K562 (cell line): ENCODE results near the gene HBG1. TPM values are rescaled to one million over a fixed set of nuclear protein-coding genes. Genes with fewer than 3 reads are reported as not detected.
A peak's percentile ranks its signal among the peaks of the same experiment; 100 is the strongest.

Experiments used
- ARID1B ChIP-seq: fragments of 450-650 bp; IDR thresholded peaks from 2 replicates; pipeline ENCODE4 v1.6.1; 2016; ENCODE audit warnings: antibody characterized with exemption, mild to moderate bottlenecking, inconsistent platforms
- BACH1 ChIP-seq: fragments of 200-800 bp; sonication (Bioruptor generic); IDR thresholded peaks from 2 replicates; pipeline ENCODE4 v1.6.1; 2016; ENCODE audit warnings: missing genetic modification characterization, missing compliant biosample characterization
- CREBBP ChIP-seq: IDR thresholded peaks from one replicate; pipeline ENCODE4 v1.6.1; 2012; ENCODE audit warnings: low read depth, mild to moderate bottlenecking, control low read depth, inconsistent platforms, low read length
- EGR1 ChIP-seq: fragments of 450-650 bp; conservative IDR thresholded peaks from 2 replicates; pipeline ENCODE4 v1.6.1; 2017; ENCODE audit warnings: mild to moderate bottlenecking
- EP400 ChIP-seq: fragments of 450-650 bp; IDR thresholded peaks from 2 replicates; pipeline ENCODE4 v1.6.1; 2017; ENCODE audit warnings: antibody characterized with exemption, mild to moderate bottlenecking, moderate library complexity
- ETV1 ChIP-seq: fragments of 450-650 bp; conservative IDR thresholded peaks from 2 replicates; pipeline ENCODE4 v1.6.1; 2016; ENCODE audit warnings: missing genetic modification characterization, control low read depth, low read depth, missing compliant biosample characterization
- GTF2B ChIP-seq: IDR thresholded peaks from 2 replicates; pipeline ENCODE4 v1.6.1; 2011; ENCODE audit not compliant: insufficient read length; ENCODE audit errors: extremely low read depth
- HES1 ChIP-seq: fragments of 450-650 bp; IDR thresholded peaks from 2 replicates; pipeline ENCODE4 v1.6.1; 2016; ENCODE audit warnings: low read depth, mild to moderate bottlenecking, moderate library complexity
- KAT7 ChIP-seq: sonication (generic); formaldehyde crosslinking; IDR thresholded peaks from 2 replicates; pipeline ENCODE4 v1.8.0; 2022; ENCODE audit warnings: missing genetic modification reagents, mild to moderate bottlenecking, borderline replicate concordance
- KLF13 ChIP-seq: fragments of 450-650 bp; IDR thresholded peaks from 2 replicates; pipeline ENCODE4 v1.6.1; 2016; ENCODE audit warnings: missing genetic modification characterization, low read depth, mild to moderate bottlenecking, missing compliant biosample characterization, moderate library complexity, borderline replicate concordance
- PHF21A ChIP-seq: fragments of 450-650 bp; IDR thresholded peaks from 2 replicates; pipeline ENCODE4 v1.6.1; 2017; ENCODE audit warnings: low read depth, borderline replicate concordance
- PURB ChIP-seq: sonication (generic); formaldehyde crosslinking; IDR thresholded peaks from 2 replicates; pipeline ENCODE4 v1.9.0; 2021; ENCODE audit warnings: low read depth, mild to moderate bottlenecking, missing genetic modification reagents
- SMAD1 ChIP-seq: fragments of 150-350 bp; IDR thresholded peaks from 2 replicates; pipeline ENCODE4 v1.6.1; 2014; ENCODE audit warnings: low read length, low read depth; ENCODE audit not compliant: partially characterized antibody
- ZBTB7A ChIP-seq: IDR thresholded peaks from 2 replicates; pipeline ENCODE4 v1.6.1; 2011; ENCODE audit warnings: low read depth, mild to moderate bottlenecking, low read length, moderate library complexity, borderline replicate concordance; ENCODE audit not compliant: control insufficient read depth
- ZNF436 ChIP-seq: fragments of 250-450, 450-650 bp; sonication (Bioruptor Pico); formaldehyde crosslinking; IDR thresholded peaks from 2 replicates; pipeline ENCODE4 v1.7.0; 2020; ENCODE audit warnings: mild to moderate bottlenecking
- ZNF77 ChIP-seq: fragments of 250-450 bp; sonication (Bioruptor Pico); IDR thresholded peaks from 2 replicates; pipeline ENCODE4 v1.5.0; 2020
- polyA plus RNA-seq, 8 experiments: library from polyadenylated mRNA; depleted of rRNA in 4 of 8; stranded (reverse) in 5 of 8; unstranded in 3 of 8; fragments of >200 nt; fragmentation: Nextera tagmentation in 2 of 8; fragmentation: Illumina TruSeq in 1 of 8; extraction: Ambion mirVana in 2 of 8; extraction: Trizol in 1 of 8; gene quantifications; 2 replicates each; pipeline versions ENCODE4 v1.2.1 to v1.2.3, GENCODE V29; 2011 to 2014; ENCODE audit warnings: inconsistent platforms in 1 of 8, missing spikeins in 1 of 8
- total RNA-seq, 7 experiments: library from RNA; depleted of rRNA in 6 of 7; stranded (reverse); fragments of >200 nt in 6 of 7; fragmentation: Illumina TruSeq in 2 of 7; extraction: Trizol in 2 of 7; gene quantifications; 2 replicates each; pipeline versions ENCODE4 v1.2.1 to v1.2.3, GENCODE V29; 2011 to 2021; ENCODE audit warnings: low replicate concordance in 1 of 7
- TF ChIP-seq, protein P1 (sequence below): sonication (generic); formaldehyde crosslinking; IDR thresholded peaks from 2 replicates; pipeline ENCODE4 v1.8.1; 2023; ENCODE audit warnings: mild to moderate bottlenecking, missing genetic modification reagents
- TF ChIP-seq, protein P2 (sequence below): fragments of 250-450 bp; sonication (Bioruptor Pico); IDR thresholded peaks from 2 replicates; pipeline ENCODE4 v1.8.0; 2021; ENCODE audit warnings: moderate library complexity, mild to moderate bottlenecking, inconsistent platforms
- TF ChIP-seq, protein P3 (sequence below), 2 experiments: IDR thresholded peaks; 2 replicates each; pipeline ENCODE4 v1.6.1; 2011; ENCODE audit warnings: borderline replicate concordance in 1 of 2, control low read depth in 1 of 2, low read depth in 1 of 2, low read length in 1 of 2, mild to moderate bottlenecking in 1 of 2, mixed read lengths in 1 of 2, moderate library complexity in 1 of 2; ENCODE audit not compliant: insufficient read depth in 1 of 2, insufficient read length in 1 of 2, poor library complexity in 1 of 2, severe bottlenecking in 1 of 2; ENCODE audit errors: extremely low read depth in 1 of 2
- TF ChIP-seq, protein P4 (sequence below): fragments of 450-650 bp; formaldehyde crosslinking; conservative IDR thresholded peaks from 2 replicates; pipeline ENCODE4 v1.4.0; 2022; ENCODE audit warnings: mild to moderate bottlenecking, missing genetic modification characterization
- TF ChIP-seq, protein P5 (sequence below), 2 experiments: fragments of 250-450 bp in 1 of 2; fragments of 450-650 bp in 1 of 2; sonication (Bioruptor Pico) in 1 of 2; IDR thresholded peaks; 2 replicates each; pipeline versions ENCODE4 v1.6.1 to v1.8.0; 2016 to 2021; ENCODE audit warnings: mild to moderate bottlenecking in 2 of 2, moderate library complexity in 2 of 2, missing compliant biosample characterization in 1 of 2, missing genetic modification characterization in 1 of 2

The HBG1 gene
- total and polyA plus RNA-seq, 9 of the 15 experiments (the other 6 are each of a cell fraction or from before 2014, with no cell fraction given), result 1,066 to 16,338 (median 4,898) TPM

DNA sequence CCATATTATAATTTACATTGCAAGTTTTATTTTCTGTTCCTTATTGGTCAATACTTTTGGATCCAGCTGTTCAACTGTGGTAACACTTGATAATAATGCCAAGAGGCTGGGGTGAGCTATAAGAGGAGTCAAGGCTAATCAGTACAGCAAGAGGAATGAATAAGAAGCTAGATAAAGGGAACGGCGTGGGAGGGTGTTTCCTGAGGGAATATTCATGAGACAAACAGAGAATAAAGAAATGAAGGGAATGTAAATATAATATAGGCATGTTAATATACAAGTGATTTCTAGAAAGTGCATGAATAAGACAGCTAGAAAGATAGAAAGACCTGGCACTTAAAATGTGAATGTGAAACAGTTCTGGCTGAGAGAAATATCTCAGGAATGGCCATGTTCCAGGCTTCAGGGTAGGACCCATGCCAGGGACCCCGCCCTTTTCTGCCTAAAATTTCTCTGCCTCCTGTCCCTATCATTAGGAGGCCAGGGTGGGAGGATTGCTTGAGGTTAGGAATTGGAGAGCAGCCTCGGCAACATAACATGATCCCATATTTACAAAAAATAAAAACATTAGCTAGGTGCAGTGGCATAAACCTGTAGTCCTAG, 48.2 kb upstream of the HBG1 start (continued):
- TF ChIP-seq, protein P1, sequence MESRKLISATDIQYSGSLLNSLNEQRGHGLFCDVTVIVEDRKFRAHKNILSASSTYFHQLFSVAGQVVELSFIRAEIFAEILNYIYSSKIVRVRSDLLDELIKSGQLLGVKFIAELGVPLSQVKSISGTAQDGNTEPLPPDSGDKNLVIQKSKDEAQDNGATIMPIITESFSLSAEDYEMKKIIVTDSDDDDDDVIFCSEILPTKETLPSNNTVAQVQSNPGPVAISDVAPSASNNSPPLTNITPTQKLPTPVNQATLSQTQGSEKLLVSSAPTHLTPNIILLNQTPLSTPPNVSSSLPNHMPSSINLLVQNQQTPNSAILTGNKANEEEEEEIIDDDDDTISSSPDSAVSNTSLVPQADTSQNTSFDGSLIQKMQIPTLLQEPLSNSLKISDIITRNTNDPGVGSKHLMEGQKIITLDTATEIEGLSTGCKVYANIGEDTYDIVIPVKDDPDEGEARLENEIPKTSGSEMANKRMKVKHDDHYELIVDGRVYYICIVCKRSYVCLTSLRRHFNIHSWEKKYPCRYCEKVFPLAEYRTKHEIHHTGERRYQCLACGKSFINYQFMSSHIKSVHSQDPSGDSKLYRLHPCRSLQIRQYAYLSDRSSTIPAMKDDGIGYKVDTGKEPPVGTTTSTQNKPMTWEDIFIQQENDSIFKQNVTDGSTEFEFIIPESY, result no peak
- no peak for TF ChIP-seq KAT7 (CRISPR knock-in tag)
- TF ChIP-seq, protein P2, sequence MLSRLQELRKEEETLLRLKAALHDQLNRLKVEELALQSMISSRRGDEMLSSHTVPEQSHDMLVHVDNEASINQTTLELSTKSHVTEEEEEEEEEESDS (CRISPR knock-in tag), result no peak
- peak; percentile 64 for TF ChIP-seq ARID1B
- TF ChIP-seq BACH1 (tag), result no peak
- TF ChIP-seq GTF2B, result no peak
- no peak for TF ChIP-seq ZNF77
- TF ChIP-seq, protein P3, sequence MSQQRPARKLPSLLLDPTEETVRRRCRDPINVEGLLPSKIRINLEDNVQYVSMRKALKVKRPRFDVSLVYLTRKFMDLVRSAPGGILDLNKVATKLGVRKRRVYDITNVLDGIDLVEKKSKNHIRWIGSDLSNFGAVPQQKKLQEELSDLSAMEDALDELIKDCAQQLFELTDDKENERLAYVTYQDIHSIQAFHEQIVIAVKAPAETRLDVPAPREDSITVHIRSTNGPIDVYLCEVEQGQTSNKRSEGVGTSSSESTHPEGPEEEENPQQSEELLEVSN (IDR thresholded peaks at IDR 0.05; ENCODE audit: borderline replicate concordance in 1 of 2, extremely low read depth in 1 of 2, insufficient read depth in 1 of 2, insufficient read length in 1 of 2, low read depth in 1 of 2, low read length in 1 of 2, poor library complexity in 1 of 2, severe bottlenecking in 1 of 2), result no peak
- no peak for TF ChIP-seq ZNF436 (CRISPR knock-in tag)
- no peak for TF ChIP-seq ZBTB7A
- TF ChIP-seq CREBBP, result no peak
- TF ChIP-seq KLF13 (tag), result no peak
- no peak for TF ChIP-seq ETV1 (tag)
- TF ChIP-seq PURB, result no peak
- peak; percentile 78 for TF ChIP-seq EGR1
- TF ChIP-seq EP400, result no peak
- TF ChIP-seq, protein P4, sequence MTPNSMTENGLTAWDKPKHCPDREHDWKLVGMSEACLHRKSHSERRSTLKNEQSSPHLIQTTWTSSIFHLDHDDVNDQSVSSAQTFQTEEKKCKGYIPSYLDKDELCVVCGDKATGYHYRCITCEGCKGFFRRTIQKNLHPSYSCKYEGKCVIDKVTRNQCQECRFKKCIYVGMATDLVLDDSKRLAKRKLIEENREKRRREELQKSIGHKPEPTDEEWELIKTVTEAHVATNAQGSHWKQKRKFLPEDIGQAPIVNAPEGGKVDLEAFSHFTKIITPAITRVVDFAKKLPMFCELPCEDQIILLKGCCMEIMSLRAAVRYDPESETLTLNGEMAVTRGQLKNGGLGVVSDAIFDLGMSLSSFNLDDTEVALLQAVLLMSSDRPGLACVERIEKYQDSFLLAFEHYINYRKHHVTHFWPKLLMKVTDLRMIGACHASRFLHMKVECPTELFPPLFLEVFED (CRISPR knock-in tag), result no peak
- no peak for TF ChIP-seq HES1
- no peak for TF ChIP-seq PHF21A
- no peak for TF ChIP-seq SMAD1
- TF ChIP-seq, protein P5, sequence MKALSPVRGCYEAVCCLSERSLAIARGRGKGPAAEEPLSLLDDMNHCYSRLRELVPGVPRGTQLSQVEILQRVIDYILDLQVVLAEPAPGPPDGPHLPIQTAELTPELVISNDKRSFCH (CRISPR knock-in tag; IDR thresholded peaks at IDR 0.05), result no peak
- TF ChIP-seq, protein P5 (tag; IDR thresholded peaks at IDR 0.05), result no peak
